Activated CD4-positive, alpha-beta T cell treated with anti-CD3 and anti-CD28 coated beads, Interleukin-10, Interleukin-2, amounts not matched to agents 100 ng/mL and 50 ng/mL, durations not matched to agents 16 hours and 8 hours (primary cell): ENCODE results near the gene ATRAID.

Experiments used
- DNase-seq: peaks from one replicate; pipeline ENCODE4 v3.0.0-alpha.2; 2020

Gene ATRAID

DNA sequence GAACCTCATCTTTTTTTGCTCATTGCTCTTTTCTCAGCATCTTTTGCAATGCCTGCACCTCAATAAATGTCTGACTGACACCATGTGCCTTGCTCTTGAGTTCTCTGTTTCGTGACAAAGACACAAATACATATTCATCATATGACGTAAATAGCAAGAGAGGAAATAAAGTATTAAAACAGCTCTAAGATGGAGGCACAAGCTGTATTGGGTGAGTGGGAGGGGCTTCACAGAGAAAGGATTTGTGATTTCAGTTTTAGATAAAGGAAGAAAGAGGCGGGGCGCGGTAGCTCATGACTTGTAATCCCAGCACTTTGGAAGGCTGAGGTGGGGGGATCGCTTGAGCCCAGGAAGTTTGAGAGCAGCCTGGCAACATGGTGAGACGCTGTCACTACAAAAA, 8.2 kb downstream of the ATRAID start:
- no peak for DNase-seq

DNA sequence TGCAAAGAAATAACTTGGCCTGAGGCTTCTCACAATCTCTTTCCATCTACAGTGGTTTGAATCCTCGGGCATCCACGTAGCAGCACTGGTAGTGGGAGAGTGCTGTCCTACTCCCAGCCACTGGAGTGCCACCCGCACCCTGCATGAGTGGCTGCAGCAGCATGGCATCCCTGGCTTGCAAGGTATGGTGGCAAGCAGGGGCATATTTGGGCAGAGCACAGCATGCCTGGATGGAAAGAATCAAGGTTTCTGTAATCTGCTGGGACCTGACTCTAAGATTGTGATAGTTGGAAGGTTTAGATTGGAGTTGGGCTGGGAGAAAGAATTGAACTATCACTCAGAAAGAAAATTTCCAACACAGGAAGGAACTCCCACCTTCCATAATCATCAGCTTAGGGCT, 9.3 kb downstream of the ATRAID start:
- DNase-seq, result no peak

DNA sequence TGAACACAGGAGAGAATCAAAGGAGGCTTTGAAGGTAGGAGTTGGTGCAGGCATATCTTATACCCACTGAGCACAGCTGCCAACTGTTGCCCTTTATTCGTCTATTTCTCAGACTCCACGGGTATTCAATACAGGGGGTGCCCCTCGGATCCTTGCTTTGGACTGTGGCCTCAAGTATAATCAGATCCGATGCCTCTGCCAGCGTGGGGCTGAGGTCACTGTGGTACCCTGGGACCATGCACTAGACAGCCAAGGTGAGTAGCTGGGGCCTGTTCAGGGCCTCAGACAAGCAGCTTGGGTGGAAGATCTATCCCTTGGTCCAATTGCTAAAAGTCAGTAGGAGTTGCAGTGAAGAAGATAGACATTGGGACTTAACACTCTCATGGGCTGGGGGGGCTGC, 10.6 kb downstream of the ATRAID start:
- DNase-seq, result no peak

DNA sequence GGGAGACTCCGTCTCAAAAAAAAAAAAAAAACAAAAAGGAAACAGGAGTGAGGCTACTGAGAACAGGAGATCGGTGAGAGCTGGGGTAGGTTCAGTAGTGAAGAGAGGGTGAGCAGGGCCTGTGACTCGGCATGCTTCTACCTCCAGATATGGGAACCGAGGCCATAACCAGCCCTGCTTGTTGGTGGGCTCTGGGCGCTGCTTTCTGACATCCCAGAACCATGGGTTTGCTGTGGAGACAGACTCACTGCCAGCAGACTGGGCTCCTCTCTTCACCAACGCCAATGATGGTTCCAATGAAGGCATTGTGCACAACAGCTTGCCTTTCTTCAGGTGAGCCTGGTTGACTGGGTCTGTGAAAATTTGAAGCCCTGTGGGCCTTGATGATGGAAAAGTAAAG, 11.6 kb downstream of the ATRAID start:
- DNase-seq, result no peak

DNA sequence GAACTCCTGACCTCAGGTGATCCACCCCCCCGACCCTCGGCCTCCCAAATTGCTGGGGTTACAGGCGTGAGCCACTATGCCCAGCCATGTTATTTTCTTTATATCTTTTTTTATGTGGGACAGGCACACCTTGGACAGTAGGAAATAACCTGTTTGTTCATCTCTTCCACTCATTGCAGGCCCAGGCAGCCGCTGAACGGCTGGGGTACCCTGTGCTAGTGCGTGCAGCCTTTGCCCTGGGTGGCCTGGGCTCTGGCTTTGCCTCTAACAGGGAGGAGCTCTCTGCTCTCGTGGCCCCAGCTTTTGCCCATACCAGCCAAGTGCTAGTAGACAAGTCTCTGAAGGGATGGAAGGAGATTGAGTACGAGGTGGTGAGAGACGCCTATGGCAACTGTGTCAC, 13.7 kb downstream of the ATRAID start:
- DNase-seq, result no peak

DNA sequence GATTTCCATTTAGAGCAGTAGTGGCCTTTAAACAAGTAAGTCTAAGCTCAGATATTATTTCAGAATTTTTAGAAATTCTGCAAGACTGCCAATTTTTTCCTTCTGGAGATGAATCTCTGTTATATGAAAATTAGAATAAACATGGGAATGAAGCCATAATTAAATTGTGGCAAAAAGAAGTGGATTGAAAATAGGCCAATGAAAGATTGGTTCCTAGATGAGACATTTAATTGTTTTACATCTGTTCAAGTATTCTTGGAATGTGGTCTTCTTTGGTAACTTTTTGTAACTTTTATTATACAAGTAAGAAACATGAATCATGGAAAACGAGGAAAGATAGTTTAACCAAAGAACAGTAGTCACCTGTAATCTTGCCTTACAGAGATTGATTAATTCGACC, 15.7 kb downstream of the ATRAID start:
- no peak for DNase-seq

DNA sequence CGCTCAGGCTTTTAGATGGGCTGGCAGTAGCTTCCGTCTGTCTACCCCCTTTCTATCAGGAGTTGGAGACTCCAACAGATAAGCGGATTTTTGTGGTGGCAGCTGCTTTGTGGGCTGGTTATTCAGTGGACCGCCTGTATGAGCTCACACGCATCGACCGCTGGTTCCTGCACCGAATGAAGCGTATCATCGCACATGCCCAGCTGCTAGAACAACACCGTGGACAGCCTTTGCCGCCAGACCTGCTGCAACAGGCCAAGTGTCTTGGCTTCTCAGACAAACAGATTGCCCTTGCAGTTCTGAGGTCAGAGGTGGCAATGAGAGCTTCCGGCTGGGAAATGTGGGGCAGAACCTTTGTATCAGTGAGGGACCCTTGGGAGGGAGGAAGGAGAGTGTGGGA, 20.1 kb downstream of the ATRAID start:
- no peak for DNase-seq

DNA sequence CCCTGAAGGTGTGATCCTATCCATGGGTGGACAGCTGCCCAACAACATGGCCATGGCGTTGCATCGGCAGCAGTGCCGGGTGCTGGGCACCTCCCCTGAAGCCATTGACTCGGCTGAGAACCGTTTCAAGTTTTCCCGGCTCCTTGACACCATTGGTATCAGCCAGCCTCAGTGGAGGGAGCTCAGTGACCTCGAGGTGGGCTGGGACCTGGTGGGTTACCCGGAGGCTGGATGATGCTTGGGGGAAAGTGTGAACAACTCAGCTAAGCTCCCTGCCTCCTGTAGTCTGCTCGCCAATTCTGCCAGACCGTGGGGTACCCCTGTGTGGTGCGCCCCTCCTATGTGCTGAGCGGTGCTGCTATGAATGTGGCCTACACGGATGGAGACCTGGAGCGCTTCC, 21.5 kb downstream of the ATRAID start:
- DNase-seq, result no peak

DNA sequence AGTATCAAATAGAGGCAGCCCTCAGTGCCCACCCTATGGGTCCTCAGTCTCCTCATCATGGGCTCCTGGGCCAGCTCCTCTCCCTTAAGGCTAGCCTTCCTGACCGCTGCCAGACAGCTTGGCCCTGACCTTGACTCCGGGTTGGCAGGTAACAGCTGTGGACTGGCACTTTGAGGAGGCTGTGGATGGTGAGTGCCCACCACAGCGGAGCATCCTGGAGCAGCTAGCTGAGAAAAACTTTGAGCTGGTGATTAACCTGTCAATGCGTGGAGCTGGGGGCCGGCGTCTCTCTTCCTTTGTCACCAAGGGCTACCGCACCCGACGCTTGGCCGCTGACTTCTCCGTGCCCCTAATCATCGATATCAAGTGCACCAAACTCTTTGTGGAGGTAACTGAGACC, 24.3 kb downstream of the ATRAID start:
- no peak for DNase-seq

DNA sequence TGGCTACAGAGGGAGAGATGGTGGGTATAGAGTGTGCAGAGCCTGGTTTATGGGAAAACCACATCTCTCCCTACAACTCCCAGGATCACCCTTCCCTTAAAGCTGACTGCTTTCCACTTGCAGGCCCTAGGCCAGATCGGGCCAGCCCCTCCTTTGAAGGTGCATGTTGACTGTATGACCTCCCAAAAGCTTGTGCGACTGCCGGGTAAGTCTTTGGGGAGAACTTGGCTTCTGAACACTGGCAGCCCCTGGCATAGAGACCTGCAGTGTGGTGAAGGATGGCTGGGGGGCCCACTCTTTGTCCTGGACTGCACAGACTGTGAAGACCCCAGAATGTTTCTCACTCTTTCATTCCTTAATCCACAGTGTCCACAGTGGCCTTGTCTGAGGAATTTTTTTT, 24.8 kb downstream of the ATRAID start:
- DNase-seq, result no peak

DNA sequence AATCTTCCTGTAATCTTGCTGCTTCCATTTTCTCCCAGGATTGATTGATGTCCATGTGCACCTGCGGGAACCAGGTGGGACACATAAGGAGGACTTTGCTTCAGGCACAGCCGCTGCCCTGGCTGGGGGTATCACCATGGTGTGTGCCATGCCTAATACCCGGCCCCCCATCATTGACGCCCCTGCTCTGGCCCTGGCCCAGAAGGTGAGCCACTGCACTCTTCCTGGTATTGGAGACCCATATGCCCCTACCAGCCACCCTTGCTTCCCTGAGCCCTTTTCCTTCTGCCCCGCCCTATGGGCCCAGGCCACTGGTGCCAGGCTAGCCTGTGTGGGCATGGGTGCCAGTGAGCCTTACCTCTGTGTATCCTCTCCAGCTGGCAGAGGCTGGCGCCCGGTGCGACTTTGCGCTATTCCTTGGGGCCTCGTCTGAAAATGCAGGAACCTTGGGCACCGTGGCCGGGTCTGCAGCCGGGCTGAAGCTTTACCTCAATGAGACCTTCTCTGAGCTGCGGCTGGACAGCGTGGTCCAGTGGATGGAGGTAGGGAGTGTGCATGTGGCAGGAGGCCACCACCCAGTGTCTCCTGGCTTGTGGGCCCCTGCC, 25.6 kb downstream of the ATRAID start:
- no peak for DNase-seq

DNA sequence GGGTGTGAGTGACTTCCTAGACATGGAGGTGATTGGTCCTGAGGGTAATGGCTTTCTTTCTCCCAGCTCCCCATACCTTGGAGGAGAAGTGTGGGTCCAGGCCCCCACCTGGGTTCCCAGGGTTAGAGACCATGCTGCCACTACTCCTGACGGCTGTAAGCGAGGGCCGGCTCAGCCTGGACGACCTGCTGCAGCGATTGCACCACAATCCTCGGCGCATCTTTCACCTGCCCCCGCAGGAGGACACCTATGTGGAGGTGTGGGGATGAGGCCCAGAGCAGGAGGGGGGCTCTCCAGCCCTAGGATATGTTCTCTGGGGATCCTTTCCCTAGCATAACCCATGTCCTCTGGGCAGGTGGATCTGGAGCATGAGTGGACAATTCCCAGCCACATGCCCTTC, 27.1 kb downstream of the ATRAID start:
- DNase-seq, result no peak

DNA sequence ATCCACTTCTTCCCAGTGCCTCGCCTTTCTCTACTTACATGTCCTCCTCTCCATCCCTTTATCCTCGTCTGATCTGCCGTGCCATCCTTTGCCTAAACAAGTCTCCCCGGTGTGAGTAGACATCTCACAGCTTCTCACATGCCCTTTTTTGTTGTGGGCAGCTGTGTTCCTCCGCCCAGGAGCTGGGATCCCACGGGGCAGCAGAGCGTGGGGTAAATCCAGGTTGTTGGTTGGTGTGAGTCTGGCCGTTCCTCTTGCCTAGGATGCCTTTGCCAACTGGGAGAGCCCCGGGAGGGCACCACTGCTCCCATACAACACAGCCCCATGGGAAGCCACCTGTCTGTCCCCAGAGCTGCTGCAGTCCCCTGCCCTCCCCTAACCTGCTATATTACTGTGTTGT, 28.6 kb downstream of the ATRAID start:
- no peak for DNase-seq

DNA sequence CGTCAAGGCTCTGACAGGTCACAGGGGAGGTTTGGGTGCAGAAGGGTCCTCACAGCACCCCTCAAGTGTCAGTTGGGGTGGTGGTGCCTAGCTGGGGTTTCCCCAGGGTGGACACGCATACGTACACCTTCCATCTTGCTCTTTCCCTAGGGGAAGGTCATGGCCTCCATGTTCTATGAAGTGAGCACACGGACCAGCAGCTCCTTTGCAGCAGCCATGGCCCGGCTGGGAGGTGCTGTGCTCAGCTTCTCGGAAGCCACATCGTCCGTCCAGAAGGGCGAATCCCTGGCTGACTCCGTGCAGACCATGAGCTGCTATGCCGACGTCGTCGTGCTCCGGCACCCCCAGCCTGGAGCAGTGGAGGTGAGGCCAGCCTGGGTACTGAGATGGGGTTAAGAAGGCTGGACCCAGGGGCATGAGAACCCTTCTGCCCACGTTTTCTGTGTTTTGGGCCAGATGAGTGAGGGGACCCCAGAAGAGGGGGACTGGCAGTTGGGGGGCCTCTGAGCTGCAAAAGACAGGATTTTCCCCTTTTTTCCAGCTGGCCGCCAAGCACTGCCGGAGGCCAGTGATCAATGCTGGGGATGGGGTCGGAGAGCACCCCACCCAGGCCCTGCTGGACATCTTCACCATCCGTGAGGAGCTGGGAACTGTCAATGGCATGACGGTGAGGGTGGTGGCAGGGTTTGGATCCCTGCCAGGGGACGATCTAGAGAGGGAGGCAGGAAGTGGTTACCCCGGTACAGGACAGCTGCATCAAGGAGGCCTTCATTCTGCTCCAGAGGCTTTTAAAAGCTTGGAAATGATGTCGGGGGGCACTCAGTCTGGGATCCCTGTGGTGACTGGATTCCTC, 30.1 kb downstream of the ATRAID start:
- no peak for DNase-seq

DNA sequence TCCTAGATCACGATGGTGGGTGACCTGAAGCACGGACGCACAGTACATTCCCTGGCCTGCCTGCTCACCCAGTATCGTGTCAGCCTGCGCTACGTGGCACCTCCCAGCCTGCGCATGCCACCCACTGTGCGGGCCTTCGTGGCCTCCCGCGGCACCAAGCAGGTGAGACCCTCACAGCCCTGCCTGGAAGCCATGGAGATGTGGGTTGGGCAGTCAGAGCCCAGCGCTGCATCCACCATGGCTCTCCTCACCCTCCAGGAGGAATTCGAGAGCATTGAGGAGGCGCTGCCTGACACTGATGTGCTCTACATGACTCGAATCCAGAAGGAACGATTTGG, 30.7 kb downstream of the ATRAID start:
- DNase-seq, result no peak

DNA sequence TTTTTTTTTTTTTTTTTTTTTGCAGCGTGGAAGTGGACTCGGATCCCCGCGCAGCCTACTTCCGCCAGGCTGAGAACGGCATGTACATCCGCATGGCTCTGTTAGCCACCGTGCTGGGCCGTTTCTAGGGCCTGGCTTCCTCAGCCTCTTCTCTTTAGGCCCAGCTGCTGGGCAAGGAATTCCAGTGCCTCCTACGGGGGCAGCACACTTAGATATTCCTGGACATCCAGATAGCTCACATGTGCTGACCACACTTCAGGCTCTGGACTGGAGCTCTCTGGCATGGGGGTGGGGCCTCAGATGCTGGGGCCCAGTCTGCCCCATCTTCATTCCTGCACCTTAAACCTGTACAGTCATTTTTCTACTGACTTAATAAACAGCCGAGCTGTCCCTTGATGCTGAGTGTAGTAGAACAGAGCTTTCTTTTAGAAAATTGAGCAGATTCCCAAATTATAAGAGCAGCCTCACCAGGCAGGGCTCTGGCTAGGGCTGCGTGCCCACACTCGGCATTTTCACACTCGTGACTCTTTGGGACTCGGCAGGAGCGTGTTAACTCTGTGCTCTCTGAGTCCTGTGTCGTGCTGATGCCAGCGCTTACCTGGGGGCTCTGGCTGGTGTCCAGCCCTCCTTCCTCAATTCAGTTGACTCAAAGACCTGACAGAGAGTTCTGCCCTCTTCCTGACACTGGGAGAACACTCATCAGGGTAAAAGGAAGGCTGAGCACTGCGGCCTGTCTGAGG, 31.7 kb downstream of the ATRAID start:
- DNase-seq, result no peak

DNA sequence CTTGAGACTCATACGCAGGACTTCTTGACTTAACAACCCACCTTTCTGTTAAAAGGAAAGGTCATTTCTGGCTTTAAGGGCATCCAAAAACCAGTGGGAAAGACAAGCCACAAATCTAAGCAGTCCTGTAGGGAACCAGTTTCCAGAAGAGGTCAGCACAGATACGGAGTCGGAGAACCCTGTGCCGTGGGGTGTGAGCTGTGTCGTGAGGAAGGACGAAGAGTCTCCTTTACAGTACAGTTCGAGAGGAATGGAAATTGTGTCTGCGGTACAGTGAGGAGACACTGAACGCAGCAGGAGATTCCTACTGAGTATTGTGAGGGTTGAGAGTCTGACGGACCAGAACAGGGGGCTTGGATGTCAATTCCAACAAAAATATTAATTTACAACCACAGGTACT, 33.3 kb downstream of the ATRAID start:
- no peak for DNase-seq

DNA sequence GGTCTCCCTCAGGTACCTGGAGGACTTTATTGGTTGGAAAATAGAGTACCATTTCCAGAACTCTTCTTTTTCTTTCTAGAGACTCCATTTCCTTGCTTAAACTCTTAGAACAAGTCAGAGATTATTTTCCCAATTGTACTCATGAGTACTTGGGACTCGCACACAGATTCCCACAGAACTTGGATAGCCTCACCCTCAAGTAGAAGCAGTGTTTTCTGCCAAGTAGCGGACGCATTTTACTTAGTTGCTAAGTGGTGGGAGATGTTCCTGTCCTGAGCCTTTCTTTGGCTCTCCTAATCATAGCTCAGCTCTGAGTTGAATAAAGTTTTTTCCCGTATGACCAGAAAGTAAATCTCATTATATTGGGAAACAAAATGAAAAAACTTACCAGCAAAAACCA, 33.8 kb downstream of the ATRAID start:
- DNase-seq, result no peak

DNA sequence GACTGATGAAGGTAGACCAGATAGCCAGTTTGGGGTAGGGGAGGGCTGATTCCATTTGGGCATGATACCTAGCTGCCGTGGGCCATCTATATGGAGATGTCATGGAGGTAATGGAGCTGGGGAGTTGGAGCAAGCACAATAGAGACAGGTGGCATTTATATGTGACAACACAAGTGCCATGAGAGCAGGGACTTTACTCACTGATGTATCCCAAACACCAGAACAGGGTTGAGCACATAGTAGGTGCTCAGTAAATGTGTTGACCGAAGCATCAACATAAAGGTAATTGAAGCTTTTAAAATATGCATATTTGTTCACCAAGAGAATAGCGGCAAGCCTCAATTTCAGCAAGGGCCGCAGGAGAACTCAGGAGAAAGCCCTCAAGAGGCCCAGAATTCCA, 36.1 kb downstream of the ATRAID start:
- DNase-seq, result no peak

DNA sequence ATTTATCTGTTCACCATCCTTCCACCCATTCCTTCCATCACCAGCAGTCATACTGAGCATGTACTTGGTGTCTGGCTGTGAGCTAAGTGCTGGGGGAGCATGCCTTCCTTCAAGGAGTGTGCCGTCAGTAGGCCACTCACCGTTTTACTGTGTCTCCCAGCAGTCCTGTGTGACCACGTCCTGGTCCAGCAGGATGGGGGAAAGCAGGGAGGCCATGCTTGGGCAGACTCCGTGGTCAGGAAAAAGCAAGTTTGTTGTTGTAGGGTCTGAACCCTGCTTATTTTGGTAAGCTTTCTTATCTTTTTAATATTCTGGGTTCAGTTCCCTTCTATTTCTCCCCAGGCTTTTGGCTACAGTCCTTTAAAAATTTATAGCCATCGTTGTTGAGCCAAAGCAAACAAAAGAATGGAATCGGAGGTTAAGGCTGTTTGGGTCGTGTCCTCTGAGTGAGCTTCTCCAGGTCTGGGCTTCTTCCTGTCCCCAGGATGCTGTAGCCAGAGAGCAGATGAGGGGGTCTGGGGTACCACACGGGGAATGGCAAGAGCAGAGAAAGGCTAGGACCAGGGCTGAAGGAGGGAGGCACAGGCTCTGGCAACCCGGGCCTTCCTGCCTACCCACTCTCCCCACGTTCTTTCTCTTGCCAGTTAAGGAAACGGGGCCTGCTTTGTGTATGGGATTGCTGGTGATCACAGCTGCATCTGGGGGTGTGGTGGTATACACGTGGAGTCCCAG, 37.5 kb downstream of the ATRAID start:
- DNase-seq, result no peak

DNA sequence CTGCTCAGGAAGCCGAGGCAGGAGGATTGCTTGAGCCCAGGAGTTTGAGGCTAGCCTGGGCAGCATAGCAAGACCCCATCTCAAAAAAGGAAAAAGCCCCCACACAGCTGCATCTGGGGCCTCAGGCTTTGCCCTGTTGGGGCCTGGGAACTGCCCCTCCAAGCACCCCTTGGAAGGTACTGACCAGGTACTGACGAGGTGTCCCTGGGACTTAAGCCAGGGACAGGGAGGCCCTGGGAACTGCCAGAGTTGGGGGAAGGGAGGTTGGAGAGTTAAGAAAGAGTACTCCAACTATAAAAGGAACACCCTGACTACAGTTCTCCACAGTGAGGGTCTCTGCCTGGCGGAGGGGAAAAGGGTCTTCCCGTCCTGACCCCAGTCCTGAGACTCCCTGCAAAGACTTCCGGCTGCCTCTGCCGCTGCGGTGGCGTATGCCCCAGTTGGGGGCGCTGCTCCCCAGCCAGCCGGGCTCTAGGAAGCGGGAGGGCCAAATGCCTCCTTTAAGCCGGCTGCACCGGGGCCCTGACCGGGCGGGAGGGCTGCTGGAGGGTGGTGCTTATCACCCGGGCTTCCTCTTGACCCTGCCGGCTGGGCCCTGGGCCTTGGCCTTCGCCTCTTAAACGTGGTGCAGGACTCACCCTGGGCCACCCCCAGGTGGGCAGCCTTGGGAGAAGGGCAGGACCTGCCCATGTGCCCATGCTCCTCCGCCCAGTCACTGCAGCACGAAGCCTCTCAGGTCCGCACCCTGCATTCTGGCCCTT, 38.2 kb downstream of the ATRAID start:
- DNase-seq, result peak; percentile 66

DNA sequence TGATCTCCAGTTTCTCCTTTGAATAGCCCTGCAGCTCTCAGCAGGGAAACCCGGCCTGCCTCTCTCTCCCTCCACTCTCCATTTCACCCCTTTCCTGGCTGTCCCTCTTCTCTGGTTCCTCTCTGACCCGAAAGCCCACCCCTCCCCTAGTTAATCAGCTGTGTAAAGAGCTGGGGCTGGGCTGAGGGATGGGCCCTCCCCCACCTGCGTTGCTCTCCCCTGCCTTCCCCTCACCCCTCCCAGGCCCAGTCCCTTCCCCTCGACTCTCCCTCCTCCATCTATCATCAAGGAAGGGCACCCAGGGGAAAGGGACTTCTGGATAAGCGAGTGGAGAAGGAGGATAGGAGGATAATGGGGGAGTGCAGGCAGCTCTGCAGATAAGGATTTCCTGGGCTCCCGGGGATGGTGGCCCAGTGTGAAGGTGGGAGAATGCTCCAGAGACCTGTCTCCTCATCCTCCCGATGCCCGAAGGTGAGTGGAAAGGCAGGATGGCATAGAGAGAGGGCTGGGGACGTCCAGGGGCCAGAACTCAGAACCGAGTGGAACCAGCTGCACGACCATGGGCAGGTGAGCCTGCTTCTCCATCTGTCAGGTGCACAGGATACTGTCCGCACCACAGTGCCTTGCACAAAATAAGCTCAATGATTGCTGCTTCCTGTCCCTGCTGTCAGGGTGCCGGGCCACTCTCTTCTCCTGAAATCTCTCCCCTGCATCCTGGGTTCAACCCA, 39.0 kb downstream of the ATRAID start:
- no peak for DNase-seq
